ENCODE data around the gene ASTN2. TPM values are rescaled to one million over a fixed set of nuclear protein-coding genes. Genes with fewer than 3 reads are reported as not detected.

ASTN2 gene
- total and polyA plus RNA-seq, 9 of the 15 experiments (the other 6 are each of a cell fraction or from before 2014, with no cell fraction given) = 0.56 to 3.5 (median 1.9) TPM

- peak; percentile 42 for TF ChIP-seq REST (IDR thresholded peaks at IDR 0.05; ENCODE audit: borderline replicate concordance)
- TF ChIP-seq REST (CRISPR knock-in tag; IDR thresholded peaks at IDR 0.05; ENCODE audit: low read depth) = no peak
- TF ChIP-seq TCF7L2 (IDR thresholded peaks at IDR 0.05; ENCODE audit: low read depth, low read length) = no peak
- TF ChIP-seq CLOCK (CRISPR knock-in tag; IDR thresholded peaks at IDR 0.05; ENCODE audit: borderline replicate concordance) = no peak
- no peak for TF ChIP-seq ZHX1 (conservative IDR thresholded peaks at IDR 0.05; ENCODE audit: low read length)
- TF ChIP-seq CEBPZ (IDR thresholded peaks at IDR 0.05; ENCODE audit: borderline replicate concordance, low read depth, low read length) = no peak
- 0 out of 2 replicates have a peak, but pooled peaks have one; percentile 68 for TF ChIP-seq ZBTB26 (CRISPR knock-in tag; IDR thresholded peaks at IDR 0.05)
Measured at GRCh38 chr9:116394894-116395698, 1019.8 kb downstream of the ASTN2 start (continued).

Data from K562 (cell line).